H9 (cell line): ENCODE results near the gene TMEM63A. TPM values are rescaled to one million over a fixed set of nuclear protein-coding genes. Genes with fewer than 3 reads are reported as not detected.

Source experiments
- DNase-seq: peaks from one replicate; pipeline ENCODE4 v3.0.0-alpha.2; 2017
- H2AFZ ChIP-seq: one replicate; pipeline ENCODE4 v1.6.1; 2013; ENCODE audit warnings: mild to moderate bottlenecking, low read length, control low read depth, moderate library complexity
- H2AK5ac ChIP-seq: 2 replicates; pipeline ENCODE4 v1.6.1; 2013; ENCODE audit warnings: low read length, control low read depth, mixed read lengths; ENCODE audit not compliant: insufficient read length
- H2BK120ac ChIP-seq: one replicate; pipeline ENCODE4 v1.6.1; 2013; ENCODE audit warnings: low read depth, mild to moderate bottlenecking, low read length, control low read depth, inconsistent platforms; ENCODE audit not compliant: poor library complexity, severe bottlenecking
- H2BK12ac ChIP-seq: 2 replicates; pipeline ENCODE4 v1.6.1; 2013; ENCODE audit warnings: low read length, control low read depth, mixed read lengths, low read depth; ENCODE audit not compliant: insufficient read length
- H2BK15ac ChIP-seq: 2 replicates; pipeline ENCODE4 v1.6.1; 2013; ENCODE audit warnings: low read depth, low read length, control low read depth
- H2BK20ac ChIP-seq: one replicate; pipeline ENCODE4 v1.6.1; 2013; ENCODE audit warnings: low read depth, mild to moderate bottlenecking, low read length, control low read depth, inconsistent platforms; ENCODE audit not compliant: poor library complexity, severe bottlenecking
- H2BK5ac ChIP-seq: 2 replicates; pipeline ENCODE4 v1.6.1; 2013; ENCODE audit warnings: low read length, control low read depth, mixed read lengths; ENCODE audit not compliant: insufficient read length
- H3K14ac ChIP-seq: 2 replicates; pipeline ENCODE4 v1.6.1; 2013; ENCODE audit warnings: low read length, control low read depth; ENCODE audit not compliant: insufficient read depth
- H3K18ac ChIP-seq: 2 replicates; pipeline ENCODE4 v1.6.1; 2013; ENCODE audit warnings: low read depth, mild to moderate bottlenecking, mixed read lengths, low read length, control low read depth; ENCODE audit not compliant: insufficient read length
- H3K23ac ChIP-seq: 2 replicates; pipeline ENCODE4 v1.6.1; 2013; ENCODE audit warnings: low read length, control low read depth, mixed read lengths, low read depth; ENCODE audit not compliant: insufficient read length
- H3K23me2 ChIP-seq: 2 replicates; pipeline ENCODE4 v1.6.1; 2013; ENCODE audit warnings: low read depth, mild to moderate bottlenecking, mixed read lengths, low read length, control low read depth; ENCODE audit not compliant: insufficient read length, poor library complexity, severe bottlenecking
- H3K27ac ChIP-seq: 2 replicates; pipeline ENCODE4 v1.5.1; 2013; ENCODE audit warnings: low read length, control low read depth, mixed read lengths, low read depth; ENCODE audit not compliant: insufficient read length
- H3K27me3 ChIP-seq: 2 replicates; pipeline ENCODE4 v1.6.1; 2013; ENCODE audit warnings: low read length, control low read depth, inconsistent platforms; ENCODE audit not compliant: insufficient read depth
- H3K4ac ChIP-seq: 2 replicates; pipeline ENCODE4 v1.6.1; 2013; ENCODE audit warnings: low read depth, mild to moderate bottlenecking, control low read depth, inconsistent platforms, low read length, moderate library complexity
- H3K4me1 ChIP-seq: 2 replicates; pipeline ENCODE4 v1.6.1; 2013; ENCODE audit warnings: low read length, control low read depth, inconsistent platforms; ENCODE audit not compliant: insufficient read depth
- H3K4me2 ChIP-seq: 2 replicates; pipeline ENCODE4 v1.6.1; 2013; ENCODE audit warnings: low read length, control low read depth, mixed read lengths; ENCODE audit not compliant: insufficient read length, insufficient read depth
- H3K56ac ChIP-seq: 2 replicates; pipeline ENCODE4 v1.6.1; 2013; ENCODE audit warnings: low read depth, mild to moderate bottlenecking, mixed read lengths, low read length, control low read depth; ENCODE audit not compliant: insufficient read length
- H3K79me1 ChIP-seq: 2 replicates; pipeline ENCODE4 v1.6.1; 2013; ENCODE audit warnings: low read depth, mild to moderate bottlenecking, moderate library complexity, low read length, control low read depth, inconsistent platforms; ENCODE audit not compliant: insufficient read depth, poor library complexity, severe bottlenecking
- H3K79me2 ChIP-seq: 2 replicates; pipeline ENCODE4 v1.6.1; 2013; ENCODE audit warnings: low read length, control low read depth, inconsistent platforms; ENCODE audit not compliant: insufficient read depth
- H3K9ac ChIP-seq: 2 replicates; pipeline ENCODE4 v1.6.1; 2013; ENCODE audit warnings: low read length, control low read depth, mixed read lengths; ENCODE audit not compliant: insufficient read length; ENCODE audit errors: extremely low read depth
- H3K9me3 ChIP-seq: one replicate; pipeline ENCODE4 v1.6.1; 2013; ENCODE audit warnings: low read depth, low read length, inconsistent platforms; ENCODE audit not compliant: control insufficient read depth
- H3T11ph ChIP-seq: one replicate; pipeline ENCODE4 v1.6.1; 2013; ENCODE audit warnings: mild to moderate bottlenecking, low read length, control low read depth, inconsistent platforms
- H4K20me1 ChIP-seq: one replicate; pipeline ENCODE4 v1.6.1; 2013; ENCODE audit not compliant: control insufficient read depth, insufficient read length, insufficient read depth
- H4K5ac ChIP-seq: 2 replicates; pipeline ENCODE4 v1.6.1; 2013; ENCODE audit warnings: low read depth, mild to moderate bottlenecking, mixed read lengths, low read length, control low read depth; ENCODE audit not compliant: insufficient read length
- H4K8ac ChIP-seq: replicated peaks from 2 replicates; pipeline ENCODE4 v1.6.1; 2013; ENCODE audit warnings: low read length, control low read depth, mixed read lengths, low read depth; ENCODE audit not compliant: insufficient read length
- H4K91ac ChIP-seq: 2 replicates; pipeline ENCODE4 v1.6.1; 2013; ENCODE audit warnings: low read depth, mild to moderate bottlenecking, moderate library complexity, mixed read lengths, low read length, control low read depth; ENCODE audit not compliant: insufficient read length
- H3K27ac Mint-ChIP-seq, 3 experiments: 2 replicates in 2 of 3; 3 replicates in 1 of 3; pipeline ENCODE4 v1.8.0; 2020 to 2021; ENCODE audit warnings: mixed read lengths in 3 of 3, mild to moderate bottlenecking in 1 of 3, moderate library complexity in 1 of 3
- H3K27me3 Mint-ChIP-seq: 2 replicates; pipeline ENCODE4 v1.8.0; 2021; ENCODE audit warnings: low read depth, mild to moderate bottlenecking, moderate library complexity, mixed read lengths
- H3K36me3 Mint-ChIP-seq, 3 experiments: 2 replicates in 2 of 3; 3 replicates in 1 of 3; pipeline ENCODE4 v1.8.0; 2020 to 2021; ENCODE audit warnings: low read depth in 3 of 3, mixed read lengths in 3 of 3; ENCODE audit not compliant: insufficient read depth in 1 of 3
- H3K4me1 Mint-ChIP-seq, 2 experiments: 2 replicates each; pipeline ENCODE4 v1.8.0; 2020; ENCODE audit warnings: mixed read lengths in 2 of 2
- H3K4me3 Mint-ChIP-seq, 2 experiments: 2 replicates in 1 of 2; 3 replicates in 1 of 2; pipeline ENCODE4 v1.8.0; 2020 to 2021; ENCODE audit warnings: mild to moderate bottlenecking in 2 of 2, mixed read lengths in 2 of 2, moderate library complexity in 1 of 2
- H3K9me3 Mint-ChIP-seq, 2 experiments: 2 replicates in 1 of 2; 3 replicates in 1 of 2; pipeline ENCODE4 v1.8.0; 2020; ENCODE audit warnings: mild to moderate bottlenecking in 2 of 2, mixed read lengths in 2 of 2, moderate library complexity in 1 of 2
- CTCF ChIP-seq: fragments of 200-600 bp; sonication (generic); conservative IDR thresholded peaks from 3 replicates; pipeline ENCODE4 v1.8.0; 2021; ENCODE audit warnings: antibody characterized with exemption, mild to moderate bottlenecking
- WGBS: extraction: QIAGEN DNeasy Blood & Tissue Kit; methylation state at CpG from one replicate; pipeline ENCODE4 v1.1.7; 2013; ENCODE audit warnings: missing lambda C conversion rate, low lambda C conversion rate, mixed read lengths; ENCODE audit not compliant: insufficient read length; ENCODE audit errors: extremely low coverage; 5-methylcytosine and 5-hydroxymethylcytosine counted together
- total RNA-seq: library from RNA; stranded (reverse); gene quantifications from 2 replicates; pipeline ENCODE4 v1.2.1, GENCODE V29; 2021

TMEM63A gene
- total RNA-seq, 1 experiment from 2014 or later = 75.7 TPM

GRCh38 chr1:225911191-225912130 is 29.3 kb upstream of the TMEM63A start:
- Histone ChIP-seq H4K8ac (no peak overlapping the region), H3K23ac (no peak overlapping the region), H4K5ac (no peak overlapping the region), H3K79me1 (no peaks in the 10 kb centered on the region), H3K9ac (no peak overlapping the region), H3T11ph (no peak overlapping the region), H2BK15ac (no peak overlapping the region), H4K20me1 (no peaks in the 10 kb centered on the region), H2BK12ac (no peak overlapping the region), H3K9me3 (no peaks in the 10 kb centered on the region), H3K27me3 (no peaks in the 10 kb centered on the region), H3K79me2 (no peaks in the 10 kb centered on the region), H3K18ac (no peak overlapping the region), H3K23me2 (no peaks in the 10 kb centered on the region), H2AK5ac (no peak overlapping the region), H3K4me2 (no peak overlapping the region), H3K14ac (no peak overlapping the region), H3K56ac (no peak overlapping the region), H4K91ac (no peak overlapping the region), H3K4ac (no peak overlapping the region), H2BK20ac (no peak overlapping the region), H2AFZ (no peak overlapping the region), H3K27ac (no peak overlapping the region), H3K4me1 (no peaks in the 10 kb centered on the region; the same call in 1 of the 2 replicates), H2BK120ac (no peak overlapping the region), H2BK5ac (no peak overlapping the region)
- no CpG with 5 or more reads among the region's 53 CpGs for WGBS
- peaks cover 5% of the 10 kb centered on the region; the same call in 1 of the 2 replicates for H3K27me3 Mint-ChIP-seq
- H3K9me3 Mint-ChIP-seq = no peaks in the 10 kb centered on the region
- H3K27ac Mint-ChIP-seq = peak overlapping the region in 1 of 3 experiments; percentile 34; a peak in 1 of 7 replicates
- H3K36me3 Mint-ChIP-seq = no peaks in the 10 kb centered on the region
- TF ChIP-seq CTCF = peak; percentile 99
- DNase-seq = peak; percentile 80
- H3K4me3 Mint-ChIP-seq = no peak overlapping the region
- H3K4me1 Mint-ChIP-seq = peaks cover 23% of the 10 kb centered on the region in 2 experiments
